Measurements from ENCODE around the gene PRKCA.

- no peak for TF ChIP-seq GATA2 (IDR thresholded peaks at IDR 0.05; ENCODE audit: low read depth, low read length)
- TF ChIP-seq GATA3 (IDR thresholded peaks at IDR 0.05; ENCODE audit: low read depth, low read length): no peak
Measured at GRCh38 chr17:66395961-66396360, 93.5 kb downstream of the PRKCA start.

Measured in SH-SY5Y (cell line).